H1 (cell line): ENCODE data around the gene TTC33. TPM values are rescaled to one million over a fixed set of nuclear protein-coding genes. Genes with fewer than 3 reads are reported as not detected.
A peak's percentile ranks its signal among the peaks of the same experiment; 100 is the strongest.

ENCODE experiments used
- CTCF ChIA-PET: fragments of 300-600 bp; sonication (Branson Sonifier 250); formaldehyde crosslinking; loops from one replicate; lab custom pipeline; 2021; ENCODE audit not compliant: partially characterized antibody; lab: Charles Lee
- POLR2A ChIA-PET: fragments of 300-600 bp; sonication (Branson Sonifier 250); formaldehyde crosslinking; loops from one replicate; lab custom pipeline; 2021; ENCODE audit warnings: inconsistent platforms; ENCODE audit not compliant: partially characterized antibody; lab: Charles Lee
- DNase-seq, 2 experiments: peaks; one replicate each; pipeline versions ENCODE4 v3.0.0 to v3.0.0-alpha.2; 2010 to 2022; ENCODE audit warnings: low spot score in 2 of 2, low read depth in 1 of 2, mixed read lengths in 1 of 2
- FAIRE-seq: peaks from 2 replicates; lab custom pipeline; 2011; peaks lifted over from hg19 to GRCh38; lab: Jason Lieb, UNC
- H2AFZ ChIP-seq: 2 replicates; pipeline ENCODE4 v1.8.1; 2012; ENCODE audit warnings: low read length, inconsistent platforms
- H2AK5ac ChIP-seq: 2 replicates; pipeline ENCODE4 v1.6.1; 2013; ENCODE audit warnings: low read depth, low read length
- H2BK120ac ChIP-seq: replicated peaks from 2 replicates; pipeline ENCODE3; 2013; ENCODE audit warnings: low read depth, low read length, inconsistent platforms
- H2BK12ac ChIP-seq: 2 replicates; pipeline ENCODE4 v1.6.1; 2013; ENCODE audit warnings: low read depth, low read length
- H2BK15ac ChIP-seq: 2 replicates; pipeline ENCODE4 v1.6.1; 2013; ENCODE audit warnings: low read length
- H2BK20ac ChIP-seq: 2 replicates; pipeline ENCODE4 v1.6.1; 2013; ENCODE audit warnings: low read length
- H2BK5ac ChIP-seq: 2 replicates; pipeline ENCODE4 v1.6.1; 2013; ENCODE audit warnings: low read depth, low read length
- H3K14ac ChIP-seq: 2 replicates; pipeline ENCODE4 v1.6.1; 2013; ENCODE audit warnings: inconsistent platforms; ENCODE audit not compliant: insufficient read length
- H3K18ac ChIP-seq: 2 replicates; pipeline ENCODE4 v1.6.1; 2013; ENCODE audit warnings: low read length; ENCODE audit errors: extremely low read depth
- H3K23ac ChIP-seq: 2 replicates; pipeline ENCODE4 v1.6.1; 2013; ENCODE audit warnings: inconsistent platforms; ENCODE audit not compliant: insufficient read length
- H3K23me2 ChIP-seq: 2 replicates; pipeline ENCODE4 v1.6.1; 2013; ENCODE audit warnings: low read depth, low read length
- H3K27ac ChIP-seq: 2 replicates; pipeline ENCODE4 v1.6.1; 2011; ENCODE audit warnings: low read depth, low read length, inconsistent platforms
- H3K27me3 ChIP-seq, 4 experiments: replicated peaks in 1 of 4; 1 replicate in 1 of 4; 2 replicates in 3 of 4; pipeline versions ENCODE4 v1.6.1 to v1.8.1; 2011 to 2013; ENCODE audit warnings: low read length in 3 of 4, mild to moderate bottlenecking in 3 of 4, inconsistent platforms in 2 of 4, mixed read lengths in 2 of 4, moderate library complexity in 1 of 4; ENCODE audit not compliant: control insufficient read depth in 3 of 4, insufficient read depth in 3 of 4; ENCODE audit errors: extremely low read depth in 1 of 4
- H3K36me3 ChIP-seq, 4 experiments: 2 replicates each; pipeline versions ENCODE4 v1.6.1 to v1.8.1; 2011 to 2013; ENCODE audit warnings: mild to moderate bottlenecking in 4 of 4, low read length in 3 of 4, moderate library complexity in 2 of 4, control low read depth in 1 of 4, inconsistent platforms in 1 of 4; ENCODE audit not compliant: insufficient read depth in 4 of 4, control insufficient read depth in 2 of 4
- H3K4ac ChIP-seq: replicated peaks from 2 replicates; pipeline ENCODE3; 2013; ENCODE audit warnings: low read length, low read depth, mixed read lengths, inconsistent platforms; ENCODE audit not compliant: insufficient read length
- H3K4me1 ChIP-seq, 4 experiments: replicated peaks in 1 of 4; 1 replicate in 1 of 4; 2 replicates in 3 of 4; pipeline versions ENCODE4 v1.6.1 to v1.8.1; 2011 to 2013; ENCODE audit warnings: low read length in 3 of 4, inconsistent platforms in 2 of 4, mixed read lengths in 1 of 4; ENCODE audit not compliant: insufficient read depth in 4 of 4, control insufficient read depth in 3 of 4
- H3K4me2 ChIP-seq, 2 experiments: 2 replicates each; pipeline versions ENCODE4 v1.6.1 to v1.8.1; 2011 to 2013; ENCODE audit warnings: low read depth in 2 of 2, low read length in 2 of 2, control low read depth in 1 of 2, inconsistent platforms in 1 of 2, mild to moderate bottlenecking in 1 of 2; ENCODE audit not compliant: insufficient read depth in 1 of 2
- H3K4me3 ChIP-seq, 4 experiments: fragments of 200-600, 300-600 bp in 1 of 4; sonication (generic), shearing (Covaris generic), sonication (Bioruptor Twin) in 1 of 4; 2 replicates each; pipeline versions ENCODE4 v1.5.1 to v1.8.1; 2011 to 2016; ENCODE audit warnings: low read length in 4 of 4, low read depth in 3 of 4, control low read depth in 2 of 4, inconsistent platforms in 2 of 4, mild to moderate bottlenecking in 2 of 4, mixed read lengths in 1 of 4, moderate library complexity in 1 of 4; ENCODE audit not compliant: insufficient read depth in 2 of 4; ENCODE audit errors: extremely low read depth in 1 of 4
- H3K56ac ChIP-seq: replicated peaks from 2 replicates; pipeline ENCODE3; 2013; ENCODE audit warnings: low read depth, mild to moderate bottlenecking, mixed read lengths, low read length, inconsistent platforms; ENCODE audit not compliant: insufficient read length
- H3K79me1 ChIP-seq: 2 replicates; pipeline ENCODE4 v1.6.1; 2013; ENCODE audit warnings: low read depth, low read length, control low read depth
- H3K79me2 ChIP-seq, 2 experiments: 2 replicates each; pipeline versions ENCODE4 v1.6.1 to v1.8.1; 2012 to 2013; ENCODE audit warnings: low read length in 2 of 2, mild to moderate bottlenecking in 2 of 2, inconsistent platforms in 1 of 2; ENCODE audit not compliant: insufficient read depth in 2 of 2, control insufficient read depth in 1 of 2
- H3K9ac ChIP-seq, 4 experiments: replicated peaks in 1 of 4; 1 replicate in 1 of 4; 2 replicates in 3 of 4; pipeline versions ENCODE4 v1.6.1 to v1.8.1; 2011 to 2013; ENCODE audit warnings: low read depth in 3 of 4, low read length in 3 of 4, control low read depth in 2 of 4, mild to moderate bottlenecking in 2 of 4, moderate library complexity in 2 of 4, inconsistent platforms in 1 of 4; ENCODE audit errors: extremely low read depth in 1 of 4
- H3K9me3 ChIP-seq, 2 experiments: 2 replicates each; pipeline versions ENCODE4 v1.6.1 to v1.8.1; 2012 to 2013; ENCODE audit warnings: mild to moderate bottlenecking in 2 of 2, moderate library complexity in 2 of 2, control low read depth in 1 of 2, inconsistent platforms in 1 of 2, low read depth in 1 of 2, low read length in 1 of 2, mixed read lengths in 1 of 2; ENCODE audit not compliant: insufficient read depth in 2 of 2
- H4K20me1 ChIP-seq, 2 experiments: replicated peaks in 1 of 2; 2 replicates each; pipeline versions ENCODE3 to v1.8.1; 2011 to 2013; ENCODE audit warnings: inconsistent platforms in 2 of 2, low read length in 2 of 2, mild to moderate bottlenecking in 1 of 2; ENCODE audit not compliant: insufficient read depth in 2 of 2, control insufficient read depth in 1 of 2
- H4K5ac ChIP-seq: 2 replicates; pipeline ENCODE4 v1.6.1; 2013; ENCODE audit warnings: low read length, low read depth, mixed read lengths, inconsistent platforms; ENCODE audit not compliant: insufficient read length
- H4K8ac ChIP-seq: 2 replicates; pipeline ENCODE4 v1.8.0; 2013; ENCODE audit warnings: mild to moderate bottlenecking, moderate library complexity, low read length, inconsistent platforms; ENCODE audit not compliant: insufficient read depth; ENCODE audit errors: extremely low read depth
- H4K91ac ChIP-seq: replicated peaks from 2 replicates; pipeline ENCODE3; 2013; ENCODE audit warnings: low read length, mixed read lengths, inconsistent platforms; ENCODE audit not compliant: insufficient read length
- MAX ChIP-seq: IDR thresholded peaks from 2 replicates; pipeline ENCODE4 v1.6.1; 2012; ENCODE audit warnings: inconsistent platforms
- POLR2AphosphoS5 ChIP-seq: IDR thresholded peaks from 2 replicates; pipeline ENCODE4 v1.6.1; 2011; ENCODE audit warnings: low read depth, low read length
- RAD21 ChIP-seq, 2 experiments: IDR thresholded peaks in 1 of 2; conservative IDR thresholded peaks in 1 of 2; 2 replicates each; pipeline ENCODE4 v1.6.1; 2011; ENCODE audit warnings: low read depth in 2 of 2, low read length in 2 of 2, improper control_type of control experiment in 1 of 2, inconsistent platforms in 1 of 2, mild to moderate bottlenecking in 1 of 2, moderate library complexity in 1 of 2
- RFX5 ChIP-seq: IDR thresholded peaks from 2 replicates; pipeline ENCODE4 v1.6.1; 2011; ENCODE audit warnings: low read depth, low read length, improper control_type of control experiment, borderline replicate concordance
- WGBS, 2 experiments: shearing (Covaris generic) in 1 of 2; methylation state at CpG; one replicate each; pipeline versions ENCODE4 v1.1.6 to v1.1.7; 2013 to 2015; ENCODE audit warnings: low lambda C conversion rate in 2 of 2, mixed read lengths in 2 of 2, inconsistent platforms in 1 of 2, low coverage in 1 of 2, missing lambda C conversion rate in 1 of 2; ENCODE audit not compliant: insufficient replicate concordance in 2 of 2, insufficient coverage in 1 of 2, insufficient read length in 1 of 2; ENCODE audit errors: extremely low coverage in 1 of 2, missing lambda C conversion rate in 1 of 2; 5-methylcytosine and 5-hydroxymethylcytosine counted together
- polyA plus RNA-seq, 7 experiments: library from polyadenylated mRNA; depleted of rRNA in 3 of 7; stranded (reverse) in 5 of 7; unstranded in 2 of 7; fragments of >200 nt in 5 of 7; fragments of 200-250 nt in 2 of 7; gene quantifications; 1 replicate in 5 of 7; 2 replicates in 1 of 7; 4 replicates in 1 of 7; pipeline versions ENCODE4 v1.2.1 to v1.2.3, GENCODE V29; 2011 to 2013; ENCODE audit warnings: missing spikeins in 2 of 7, mixed read lengths in 2 of 7
- total RNA-seq: library from RNA; stranded (reverse); fragmentation: NEBNext Ultra II Directional; extraction: Animal tissue kit (Norgen Biotek cat#: 25700); gene quantifications from 2 replicates; pipeline ENCODE4 v1.2.1, GENCODE V29; 2021

Gene TTC33
- total and polyA plus RNA-seq, 2 of the 8 experiments (the other 6 are each of a cell fraction or from before 2014, with no cell fraction given): 1.2 to 12.6 TPM

- no peaks in the 10 kb centered on the region; a peak in 1 of 8 replicates for H3K36me3 ChIP-seq
- H2AFZ ChIP-seq: no peak overlapping the region
- H4K91ac ChIP-seq: no peak overlapping the region
- peaks cover 22 to 38% of the 10 kb centered on the region in 2 experiments for H3K79me2 ChIP-seq
- no peak overlapping the region; the same call in 1 of the 2 replicates for H2BK12ac ChIP-seq
- no peak overlapping the region for H3K14ac ChIP-seq
- no peak overlapping the region for H3K56ac ChIP-seq
- H4K20me1 ChIP-seq: peaks cover 0 to 3% of the 10 kb centered on the region in 2 experiments
- FAIRE-seq (no peak), DNase-seq (no peak)
- no peaks in the 10 kb centered on the region for H3K27me3 ChIP-seq
- H3K9me3 ChIP-seq: no peaks in the 10 kb centered on the region; a peak in 1 of 4 replicates
- H2AK5ac ChIP-seq: no peak overlapping the region
- peak overlapping the region; percentile 92 for H3K27ac ChIP-seq
- TF ChIP-seq RAD21 (IDR thresholded peaks at IDR 0.05 in 1 of 2, conservative IDR thresholded peaks at IDR 0.05 in 1 of 2; ENCODE audit: low read depth in 2 of 2, low read length in 2 of 2) (peak in 1 of 2 experiments; percentile 12; a peak in 2 of 4 replicates), RFX5 (no peak), MAX (no peak), POLR2AphosphoS5 (no peak)
- whole genome bisulfite sequencing, 2 experiments: 16% methylated on average over 7 of the region's 7 CpGs; no CpG with 5 or more reads in 1 of the 2 experiments
- H3K23ac ChIP-seq: no peak overlapping the region
- no peaks in the 10 kb centered on the region; the same call in 1 of the 2 replicates for H3K79me1 ChIP-seq
- H3K4me3 ChIP-seq: peak overlapping the region; percentile 65 to 96 (median 90)
- H3K4ac ChIP-seq: no peak overlapping the region
- CTCF ChIA-PET: interaction anchor here (0.5 to 1.7 kb wide), 4 partner anchors 10 to 22 kb away, joined by 3 to 7 read pairs (median 4); no protein-coding TSS in a partner anchor
- no peak overlapping the region for H2BK120ac ChIP-seq
- no peak overlapping the region; the same call in 1 of the 2 replicates for H4K8ac ChIP-seq
- POLR2A ChIA-PET: interaction anchor here (0.6 to 1.5 kb wide), 11 partner anchors 8 to 144 kb away, joined by 3 to 5 read pairs (median 3); no protein-coding TSS in a partner anchor
- no peaks in the 10 kb centered on the region; the same call in 1 of the 2 replicates for H3K23me2 ChIP-seq
- H3K18ac ChIP-seq: peak overlapping the region; percentile 76; the same call in 1 of the 2 replicates
- H2BK15ac ChIP-seq: no peak overlapping the region
- H3K4me2 ChIP-seq: peak overlapping the region; percentile 51 to 81
- no peak overlapping the region for H2BK20ac ChIP-seq
- H2BK5ac ChIP-seq: no peak overlapping the region; the same call in 1 of the 2 replicates
- peaks cover 0 to 5% (median 0%) of the 10 kb centered on the region in 4 experiments; a peak in 2 of 7 replicates for H3K4me1 ChIP-seq
- H3K9ac ChIP-seq: peak overlapping the region; percentile 58 to 93 (median 89); a peak in 6 of 7 replicates
- no peak overlapping the region for H4K5ac ChIP-seq
Measured at GRCh38 chr5:40798801-40799210, 43.0 kb upstream of the TTC33 start.
